ENCODE results near the gene SNRNP200.

GRCh38 chr2:96276787-96277499 is 28.4 kb downstream of the SNRNP200 start:
- no peak for TF ChIP-seq CTCF (conservative IDR thresholded peaks at IDR 0.05; ENCODE audit: low read length)
- no peak for TF ChIP-seq EZH2phosphoT487 (IDR thresholded peaks at IDR 0.05; ENCODE audit: borderline replicate concordance, low read depth, low read length)
